ENCODE measurements around the gene FOXA2. TPM values are rescaled to one million over a fixed set of nuclear protein-coding genes. Genes with fewer than 3 reads are reported as not detected.

The FOXA2 gene
- total RNA-seq, 1 experiment from 2014 or later = 14.4 TPM

- BruUV-seq (replicated peaks) = no TSS peak
- H3K4me2 ChIP-seq (ENCODE audit: low read length) = no peak overlapping the region
- no peaks in the 10 kb centered on the region for H4K20me1 ChIP-seq (ENCODE audit: low read length)
- H3K9ac ChIP-seq (ENCODE audit: low read length) = no peak overlapping the region
- no peaks in the 10 kb centered on the region for H3K9me2 ChIP-seq (replicated peaks; ENCODE audit: low read length)
- ChIA-PET POLR2A (ENCODE audit: unreplicated experiment) (no interaction called here), CTCF (no interaction called here)
- ATAC-seq (no peak; the same call in 1 of the 2 replicates), DNase-seq (peak; percentile 34)
- TF ChIP-seq EZH2phosphoT487 (IDR thresholded peaks at IDR 0.05; ENCODE audit: borderline replicate concordance, low read length) (no peak), CTCF (conservative IDR thresholded peaks at IDR 0.05; ENCODE audit: low read depth, low read length) (no peak), EZH2 (IDR thresholded peaks at IDR 0.05; ENCODE audit: low read length, unreplicated experiment) (no peak)
- no peak overlapping the region for H3K4me3 ChIP-seq (ENCODE audit: low read length)
- intact Hi-C loops (cut with micrococcal nuclease) = no loop called here
- H3K27me3 ChIP-seq (ENCODE audit: low read length) = peaks cover 55% of the 10 kb centered on the region
- no peak overlapping the region for H3K27ac ChIP-seq (ENCODE audit: low read length)
- no peak overlapping the region for H2AFZ ChIP-seq (ENCODE audit: low read length)
- H3F3A ChIP-seq (ENCODE audit: low read length, unreplicated experiment) = no peaks in the 10 kb centered on the region
- H3K9me3 ChIP-seq (ENCODE audit: low read length) = no peaks in the 10 kb centered on the region
- no peaks in the 10 kb centered on the region for H3K79me2 ChIP-seq (ENCODE audit: low read length)
- no peaks in the 10 kb centered on the region for H3K36me3 ChIP-seq (ENCODE audit: low read depth, low read length)
- no peaks in the 10 kb centered on the region; the same call in 1 of the 2 replicates for H3K4me1 ChIP-seq (ENCODE audit: insufficient read depth, low read length)
Measured at GRCh38 chr20:22617160-22617559, 32.8 kb upstream of the FOXA2 start.

GRCh38 chr20:22616551-22616950 is 32.2 kb upstream of the FOXA2 start:
- H3K79me2 ChIP-seq (ENCODE audit: low read length) = no peaks in the 10 kb centered on the region
- no peak for DNase-seq
- no peak for TF ChIP-seq EZH2phosphoT487 (IDR thresholded peaks at IDR 0.05; ENCODE audit: borderline replicate concordance, low read length)
- TF ChIP-seq EZH2 (IDR thresholded peaks at IDR 0.05; ENCODE audit: low read length, unreplicated experiment) = no peak
- TF ChIP-seq CTCF (conservative IDR thresholded peaks at IDR 0.05; ENCODE audit: low read depth, low read length) = no peak
- H2AFZ ChIP-seq (ENCODE audit: low read length) = no peak overlapping the region
- no peaks in the 10 kb centered on the region for H3K9me2 ChIP-seq (replicated peaks; ENCODE audit: low read length)
- H3K27me3 ChIP-seq (ENCODE audit: low read length) = peaks cover 58% of the 10 kb centered on the region
- H3F3A ChIP-seq (ENCODE audit: low read length, unreplicated experiment) = no peaks in the 10 kb centered on the region
- H3K9ac ChIP-seq (ENCODE audit: low read length) = no peak overlapping the region
- intact Hi-C loops (cut with micrococcal nuclease) = no loop called here
- no peaks in the 10 kb centered on the region for H4K20me1 ChIP-seq (ENCODE audit: low read length)
- ChIA-PET POLR2A (ENCODE audit: unreplicated experiment) (no interaction called here), CTCF (no interaction called here)
- no peak overlapping the region for H3K4me2 ChIP-seq (ENCODE audit: low read length)
- no peak for ATAC-seq
- BruUV-seq (replicated peaks) = no TSS peak
- H3K4me3 ChIP-seq (ENCODE audit: low read length) = no peak overlapping the region
- H3K27ac ChIP-seq (ENCODE audit: low read length) = no peak overlapping the region
- no peaks in the 10 kb centered on the region for H3K9me3 ChIP-seq (ENCODE audit: low read length)
- no peaks in the 10 kb centered on the region; the same call in 1 of the 2 replicates for H3K4me1 ChIP-seq (ENCODE audit: insufficient read depth, low read length)
- H3K36me3 ChIP-seq (ENCODE audit: low read depth, low read length) = no peaks in the 10 kb centered on the region

GRCh38 chr20:22615425-22615824 is 31.1 kb upstream of the FOXA2 start:
- Histone ChIP-seq H3K27ac (ENCODE audit: low read length) (no peak overlapping the region), H3F3A (ENCODE audit: low read length, unreplicated experiment) (no peaks in the 10 kb centered on the region), H3K27me3 (ENCODE audit: low read length) (peaks cover 63% of the 10 kb centered on the region), H3K4me3 (ENCODE audit: low read length) (no peak overlapping the region), H4K20me1 (ENCODE audit: low read length) (no peaks in the 10 kb centered on the region), H3K9me3 (ENCODE audit: low read length) (no peaks in the 10 kb centered on the region), H3K9ac (ENCODE audit: low read length) (no peak overlapping the region), H3K4me2 (ENCODE audit: low read length) (no peak overlapping the region), H3K9me2 (replicated peaks; ENCODE audit: low read length) (no peaks in the 10 kb centered on the region), H3K79me2 (ENCODE audit: low read length) (no peaks in the 10 kb centered on the region), H2AFZ (ENCODE audit: low read length) (no peak overlapping the region), H3K36me3 (ENCODE audit: low read depth, low read length) (no peaks in the 10 kb centered on the region), H3K4me1 (ENCODE audit: insufficient read depth, low read length) (no peaks in the 10 kb centered on the region; the same call in 1 of the 2 replicates)
- ATAC-seq (no peak), DNase-seq (no peak)
- BruUV-seq (replicated peaks) = no TSS peak
- TF ChIP-seq EZH2 (IDR thresholded peaks at IDR 0.05; ENCODE audit: low read length, unreplicated experiment) (no peak), CTCF (conservative IDR thresholded peaks at IDR 0.05; ENCODE audit: low read depth, low read length) (no peak), EZH2phosphoT487 (IDR thresholded peaks at IDR 0.05; ENCODE audit: borderline replicate concordance, low read length) (no peak)
- ChIA-PET POLR2A (ENCODE audit: unreplicated experiment) (no interaction called here), CTCF (no interaction called here)
- intact Hi-C loops (cut with micrococcal nuclease) = no loop called here

Measured in PC-3 (cell line).